Peyer's patch (tissue), 4 donors: ENCODE measurements around the gene CMYA5.

ENCODE experiments used
- CTCF ChIP-seq, 6 experiments: fragments of 450-650 bp in 4 of 6; fragments of 200-600 bp in 2 of 6; sonication (generic) in 1 of 6; IDR thresholded peaks; one replicate each; pipeline ENCODE4 v1.5.1; 2017 to 2019; ENCODE audit warnings: antibody characterized with exemption in 6 of 6, mild to moderate bottlenecking in 3 of 6, moderate library complexity in 1 of 6
- POLR2A ChIP-seq, 2 donors: fragments of 450-650 bp; IDR thresholded peaks; one replicate each; pipeline ENCODE4 v1.5.1; 2017; ENCODE audit warnings: antibody characterized with exemption in 2 of 2, mild to moderate bottlenecking in 2 of 2, moderate library complexity in 2 of 2

- TF ChIP-seq CTCF (IDR thresholded peaks at IDR 0.05): no peak
- no peak for TF ChIP-seq POLR2A (IDR thresholded peaks at IDR 0.05)
Observed at GRCh38 chr5:79811081-79811480, 121.4 kb downstream of the CMYA5 start.
